ENCODE data around the gene TXNDC17.

DNA sequence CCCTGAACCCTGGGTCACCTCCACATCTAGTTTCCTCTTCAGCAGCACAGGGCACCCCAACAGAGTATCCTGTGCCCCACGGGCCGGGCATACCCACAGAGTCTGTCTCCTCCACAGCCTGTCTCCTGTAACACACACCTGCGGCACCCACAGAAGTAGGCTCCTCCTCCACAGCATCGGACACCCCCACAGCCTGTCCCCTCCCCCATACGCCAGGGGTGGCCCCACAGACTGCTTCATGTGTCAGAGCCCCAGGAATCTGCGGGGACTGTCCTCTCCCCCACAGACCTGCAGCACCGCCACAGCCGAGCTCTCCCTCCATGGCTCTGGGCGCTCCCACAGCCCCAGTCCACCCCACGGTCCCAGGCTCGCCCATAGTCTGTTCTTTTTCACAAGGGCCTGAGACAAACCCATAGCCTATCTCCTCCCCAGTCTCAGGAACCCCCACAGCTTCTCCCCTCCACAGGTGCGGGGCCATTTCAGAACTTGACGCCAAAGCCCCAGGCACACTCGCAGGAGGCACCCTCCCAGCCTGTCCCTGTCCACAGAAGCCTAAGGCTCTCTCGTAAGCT is 1.8 kb upstream of the TXNDC17 start:
- TF ChIP-seq, protein P1, sequence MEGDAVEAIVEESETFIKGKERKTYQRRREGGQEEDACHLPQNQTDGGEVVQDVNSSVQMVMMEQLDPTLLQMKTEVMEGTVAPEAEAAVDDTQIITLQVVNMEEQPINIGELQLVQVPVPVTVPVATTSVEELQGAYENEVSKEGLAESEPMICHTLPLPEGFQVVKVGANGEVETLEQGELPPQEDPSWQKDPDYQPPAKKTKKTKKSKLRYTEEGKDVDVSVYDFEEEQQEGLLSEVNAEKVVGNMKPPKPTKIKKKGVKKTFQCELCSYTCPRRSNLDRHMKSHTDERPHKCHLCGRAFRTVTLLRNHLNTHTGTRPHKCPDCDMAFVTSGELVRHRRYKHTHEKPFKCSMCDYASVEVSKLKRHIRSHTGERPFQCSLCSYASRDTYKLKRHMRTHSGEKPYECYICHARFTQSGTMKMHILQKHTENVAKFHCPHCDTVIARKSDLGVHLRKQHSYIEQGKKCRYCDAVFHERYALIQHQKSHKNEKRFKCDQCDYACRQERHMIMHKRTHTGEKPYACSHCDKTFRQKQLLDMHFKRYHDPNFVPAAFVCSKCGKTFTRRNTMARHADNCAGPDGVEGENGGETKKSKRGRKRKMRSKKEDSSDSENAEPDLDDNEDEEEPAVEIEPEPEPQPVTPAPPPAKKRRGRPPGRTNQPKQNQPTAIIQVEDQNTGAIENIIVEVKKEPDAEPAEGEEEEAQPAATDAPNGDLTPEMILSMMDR (IDR thresholded peaks at IDR 0.05; ENCODE audit: control extremely low read depth in 1 of 3, insufficient read depth in 1 of 3, low read depth in 1 of 3, low read length in 3 of 3) = no peak
- TF ChIP-seq MAFK (IDR thresholded peaks at IDR 0.05; ENCODE audit: low read depth, low read length) (no peak), CHD1 (IDR thresholded peaks at IDR 0.05; ENCODE audit: low read depth, low read length) (no peak), BCL11A (IDR thresholded peaks at IDR 0.05; ENCODE audit: low read depth in 2 of 2, low read length in 2 of 2) (no peak), SUZ12 (IDR thresholded peaks at IDR 0.05; ENCODE audit: low read length) (no peak), RAD21 (IDR thresholded peaks at IDR 0.05 in 1 of 2, conservative IDR thresholded peaks at IDR 0.05 in 1 of 2; ENCODE audit: low read depth in 2 of 2, low read length in 2 of 2) (no peak)
- TF ChIP-seq, protein P2, sequence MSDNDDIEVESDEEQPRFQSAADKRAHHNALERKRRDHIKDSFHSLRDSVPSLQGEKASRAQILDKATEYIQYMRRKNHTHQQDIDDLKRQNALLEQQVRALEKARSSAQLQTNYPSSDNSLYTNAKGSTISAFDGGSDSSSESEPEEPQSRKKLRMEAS (IDR thresholded peaks at IDR 0.05) = no peak
